NB4 (cell line): ENCODE data around the gene KIAA1586.

Experiments
- MYC ChIP-seq: IDR thresholded peaks from 2 replicates; pipeline ENCODE4 v1.6.1; 2011; ENCODE audit warnings: low read depth, low read length
- POLR2A ChIP-seq: IDR thresholded peaks from 2 replicates; pipeline ENCODE4 v1.6.1; 2011; ENCODE audit warnings: mild to moderate bottlenecking; ENCODE audit not compliant: insufficient read length; ENCODE audit errors: extremely low read depth
- TF ChIP-seq, protein P1 (sequence below): IDR thresholded peaks from one replicate; pipeline ENCODE4 v1.5.1; 2012; ENCODE audit warnings: low read depth, low read length

DNA sequence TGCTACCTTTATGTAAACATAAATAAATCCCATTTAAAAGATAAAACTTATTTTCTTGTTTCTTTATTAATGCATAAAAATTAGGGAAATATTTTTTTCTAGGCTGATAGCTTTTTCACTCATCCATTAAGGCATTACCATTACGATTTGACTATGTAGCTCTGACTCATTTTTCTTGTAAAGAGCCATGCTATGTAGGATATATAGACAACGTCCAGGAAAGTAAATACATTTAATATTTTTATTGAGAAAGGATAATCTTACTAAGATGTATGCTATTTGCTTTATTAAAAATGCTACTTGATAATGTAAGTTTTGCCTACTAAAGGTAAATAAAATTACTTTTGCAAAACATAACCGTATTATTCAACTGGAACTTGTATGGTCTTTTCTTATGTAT is 19.2 kb upstream of the KIAA1586 start:
- TF ChIP-seq, protein P1, sequence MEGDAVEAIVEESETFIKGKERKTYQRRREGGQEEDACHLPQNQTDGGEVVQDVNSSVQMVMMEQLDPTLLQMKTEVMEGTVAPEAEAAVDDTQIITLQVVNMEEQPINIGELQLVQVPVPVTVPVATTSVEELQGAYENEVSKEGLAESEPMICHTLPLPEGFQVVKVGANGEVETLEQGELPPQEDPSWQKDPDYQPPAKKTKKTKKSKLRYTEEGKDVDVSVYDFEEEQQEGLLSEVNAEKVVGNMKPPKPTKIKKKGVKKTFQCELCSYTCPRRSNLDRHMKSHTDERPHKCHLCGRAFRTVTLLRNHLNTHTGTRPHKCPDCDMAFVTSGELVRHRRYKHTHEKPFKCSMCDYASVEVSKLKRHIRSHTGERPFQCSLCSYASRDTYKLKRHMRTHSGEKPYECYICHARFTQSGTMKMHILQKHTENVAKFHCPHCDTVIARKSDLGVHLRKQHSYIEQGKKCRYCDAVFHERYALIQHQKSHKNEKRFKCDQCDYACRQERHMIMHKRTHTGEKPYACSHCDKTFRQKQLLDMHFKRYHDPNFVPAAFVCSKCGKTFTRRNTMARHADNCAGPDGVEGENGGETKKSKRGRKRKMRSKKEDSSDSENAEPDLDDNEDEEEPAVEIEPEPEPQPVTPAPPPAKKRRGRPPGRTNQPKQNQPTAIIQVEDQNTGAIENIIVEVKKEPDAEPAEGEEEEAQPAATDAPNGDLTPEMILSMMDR, result no peak
- TF ChIP-seq POLR2A (no peak), MYC (no peak)
